Epithelial cell of esophagus (primary cell): ENCODE results near the gene MBP.

Source experiments
- DNase-seq: peaks from one replicate; pipeline ENCODE4 v3.0.0; 2010; ENCODE audit warnings: low read depth
- H3K4me3 ChIP-seq: 2 replicates; pipeline ENCODE4 v1.5.1; 2011; ENCODE audit warnings: mild to moderate bottlenecking, low read length, control low read depth
- TF ChIP-seq, protein P1 (sequence below): IDR thresholded peaks from 2 replicates; pipeline ENCODE4 v1.5.1; 2011; ENCODE audit warnings: low read depth, mild to moderate bottlenecking, low read length, control low read depth, inconsistent platforms; ENCODE audit not compliant: insufficient read depth; ENCODE audit errors: missing control alignments

MBP gene

GRCh38 chr18:76960528-76961035 lies 172.0 kb downstream of the MBP start:
- TF ChIP-seq, protein P1, sequence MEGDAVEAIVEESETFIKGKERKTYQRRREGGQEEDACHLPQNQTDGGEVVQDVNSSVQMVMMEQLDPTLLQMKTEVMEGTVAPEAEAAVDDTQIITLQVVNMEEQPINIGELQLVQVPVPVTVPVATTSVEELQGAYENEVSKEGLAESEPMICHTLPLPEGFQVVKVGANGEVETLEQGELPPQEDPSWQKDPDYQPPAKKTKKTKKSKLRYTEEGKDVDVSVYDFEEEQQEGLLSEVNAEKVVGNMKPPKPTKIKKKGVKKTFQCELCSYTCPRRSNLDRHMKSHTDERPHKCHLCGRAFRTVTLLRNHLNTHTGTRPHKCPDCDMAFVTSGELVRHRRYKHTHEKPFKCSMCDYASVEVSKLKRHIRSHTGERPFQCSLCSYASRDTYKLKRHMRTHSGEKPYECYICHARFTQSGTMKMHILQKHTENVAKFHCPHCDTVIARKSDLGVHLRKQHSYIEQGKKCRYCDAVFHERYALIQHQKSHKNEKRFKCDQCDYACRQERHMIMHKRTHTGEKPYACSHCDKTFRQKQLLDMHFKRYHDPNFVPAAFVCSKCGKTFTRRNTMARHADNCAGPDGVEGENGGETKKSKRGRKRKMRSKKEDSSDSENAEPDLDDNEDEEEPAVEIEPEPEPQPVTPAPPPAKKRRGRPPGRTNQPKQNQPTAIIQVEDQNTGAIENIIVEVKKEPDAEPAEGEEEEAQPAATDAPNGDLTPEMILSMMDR = no peak
- H3K4me3 ChIP-seq = no peak overlapping the region
- DNase-seq = no peak

GRCh38 chr18:76959605-76960004 lies 173.0 kb downstream of the MBP start:
- DNase-seq = no peak
- TF ChIP-seq, protein P1 = no peak
- no peak overlapping the region for H3K4me3 ChIP-seq

- H3K4me3 ChIP-seq = no peak overlapping the region
- TF ChIP-seq, protein P1 = no peak
- DNase-seq = no peak
Observed at GRCh38 chr18:76958692-76959341, 173.8 kb downstream of the MBP start.

GRCh38 chr18:76957384-76958355 lies 174.9 kb downstream of the MBP start:
- TF ChIP-seq, protein P1 = no peak
- no peak overlapping the region for H3K4me3 ChIP-seq
- DNase-seq = no peak

- H3K4me3 ChIP-seq = no peak overlapping the region
- no peak for DNase-seq
- TF ChIP-seq, protein P1 = no peak
Observed at GRCh38 chr18:76956648-76957047, 175.9 kb downstream of the MBP start.

DNA sequence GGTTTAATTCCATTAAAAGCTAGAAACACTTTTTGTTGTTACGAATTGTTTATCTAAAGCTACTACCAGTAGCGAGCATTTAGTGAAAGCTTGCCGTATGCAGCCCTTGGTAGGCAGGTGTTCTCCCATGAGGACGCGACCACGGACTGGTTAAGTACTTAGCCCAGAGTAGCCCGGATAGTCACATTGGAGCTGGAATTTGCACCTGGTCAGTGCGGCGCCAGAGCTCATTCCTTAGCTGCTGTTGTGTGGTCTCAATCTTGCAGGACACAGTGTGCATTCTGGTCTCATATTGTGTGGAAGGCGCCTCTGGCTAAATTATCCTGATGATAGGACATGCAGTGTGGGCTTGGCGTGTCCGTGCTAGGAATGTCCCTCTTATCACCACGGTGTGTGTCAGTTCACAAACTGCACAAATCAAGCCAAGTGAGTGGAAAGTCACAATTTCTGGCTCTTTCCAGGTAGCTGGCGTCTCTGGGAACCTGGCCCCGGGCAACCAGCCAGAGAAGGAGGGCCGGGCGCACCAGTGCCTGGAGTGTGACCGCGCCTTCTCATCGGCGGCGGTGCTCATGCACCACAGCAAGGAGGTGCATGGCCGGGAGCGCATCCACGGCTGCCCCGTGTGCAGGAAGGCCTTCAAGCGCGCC lies 176.9 kb downstream of the MBP start:
- no peak for DNase-seq
- H3K4me3 ChIP-seq = no peak overlapping the region
- TF ChIP-seq, protein P1 = no peak
